Measurements from ENCODE around the gene HOXC4. TPM values are rescaled to one million over a fixed set of nuclear protein-coding genes. Genes with fewer than 3 reads are reported as not detected.

HOXC4 gene
- total and polyA plus RNA-seq, 2 of the 4 experiments (the other 2 are of a cell fraction), result under 0.01 to 0.26 TPM

- Histone ChIP-seq H2AK9ac (replicated peaks; ENCODE audit: low read depth, low read length, poor library complexity) (no peak overlapping the region), H3K27me3 (ENCODE audit: control insufficient read depth, insufficient read depth, low read length) (peaks cover 84% of the 10 kb centered on the region), H3K4me3 (ENCODE audit: insufficient read depth, low read depth, low read length) (no peak overlapping the region), H3K4me2 (ENCODE audit: low read depth, low read length) (no peak overlapping the region), H2BK120ac (ENCODE audit: low read depth, low read length) (no peak overlapping the region), H2AFZ (replicated peaks; ENCODE audit: low read length, poor library complexity) (no peak overlapping the region), H2BK20ac (ENCODE audit: low read depth, low read length) (no peak overlapping the region), H2BK5ac (ENCODE audit: low read depth, low read length, poor library complexity, severe bottlenecking) (no peak overlapping the region), H3K56ac (ENCODE audit: extremely low read depth, insufficient read depth, low read length) (no peak overlapping the region), H2AK5ac (ENCODE audit: low read depth, low read length) (no peak overlapping the region), H3K4me1 (ENCODE audit: control insufficient read depth, insufficient read depth, low read length) (no peaks in the 10 kb centered on the region), H3K36me3 (ENCODE audit: control insufficient read depth, insufficient read depth, low read length) (no peaks in the 10 kb centered on the region), H4K8ac (ENCODE audit: low read depth in 2 of 2, low read length in 2 of 2) (no peak overlapping the region), H4K91ac (ENCODE audit: insufficient read depth, low read depth, low read length) (no peak overlapping the region), H3K23ac (ENCODE audit: low read depth, low read length) (no peak overlapping the region), H3K9me3 (ENCODE audit: control insufficient read depth, insufficient read depth, low read length) (peaks cover 11% of the 10 kb centered on the region), H3K79me1 (ENCODE audit: low read depth in 1 of 2, low read length in 2 of 2) (no peaks in the 10 kb centered on the region), H4K20me1 (ENCODE audit: insufficient read depth, low read length) (no peaks in the 10 kb centered on the region), H3K14ac (replicated peaks; ENCODE audit: low read depth, low read length) (no peak overlapping the region), H3K18ac (ENCODE audit: low read depth, low read length) (no peak overlapping the region), H2BK15ac (ENCODE audit: low read depth, low read length) (no peak overlapping the region), H3K27ac (ENCODE audit: insufficient read depth, low read length) (no peak overlapping the region), H3K9ac (ENCODE audit: low read depth, low read length) (no peak overlapping the region), H4K5ac (ENCODE audit: low read depth, low read length) (no peak overlapping the region), H3K4ac (ENCODE audit: low read depth, low read length) (no peak overlapping the region), H3K9me1 (ENCODE audit: insufficient read depth, low read length) (no peaks in the 10 kb centered on the region)
- ATAC-seq (ENCODE audit: low read depth), result no peak
- intact Hi-C loops (cut with micrococcal nuclease) (no loop called here), dilution Hi-C loops (cut with HindIII; ENCODE audit: low sequenced_read_pairs, unreplicated experiment) (no loop called here), in situ Hi-C loops (cut with MboI; ENCODE audit: low sequenced_read_pairs) (no loop called here)
- BruUV-seq (replicated peaks), result no TSS peak
- ChIA-PET CTCF (no interaction called here), POLR2A (ENCODE audit: unreplicated experiment) (no interaction called here)
- DNase-seq, result no peak
- 89% methylated on average over 6 of the region's 53 CpGs; no CpG with 5 or more reads in 1 of the 2 experiments for WGBS, 2 experiments (ENCODE audit: extremely low coverage in 2 of 2, insufficient read length in 1 of 2)
- TF ChIP-seq MAZ (IDR thresholded peaks at IDR 0.05; ENCODE audit: borderline replicate concordance, low read depth, low read length), result no peak
- no peak for TF ChIP-seq ELK1 (IDR thresholded peaks at IDR 0.05; ENCODE audit: borderline replicate concordance, low read depth, low read length)
- no peak for TF ChIP-seq CTCF (conservative IDR thresholded peaks at IDR 0.05; ENCODE audit: low read depth, low read length)
- no peak for TF ChIP-seq NFE2L2 (IDR thresholded peaks at IDR 0.05; ENCODE audit: low read depth, low read length)
- TF ChIP-seq MXI1 (IDR thresholded peaks at IDR 0.05; ENCODE audit: borderline replicate concordance, low read depth, low read length), result no peak
- TF ChIP-seq BHLHE40 (IDR thresholded peaks at IDR 0.05; ENCODE audit: low read depth, low read length), result no peak
- no peak for TF ChIP-seq RAD21 (IDR thresholded peaks at IDR 0.05; ENCODE audit: low read length)
- TF ChIP-seq USF2 (IDR thresholded peaks at IDR 0.05; ENCODE audit: low read depth, low read length), result no peak
- no peak for TF ChIP-seq MAFK (IDR thresholded peaks at IDR 0.05; ENCODE audit: low read depth, low read length)
- TF ChIP-seq RCOR1 (IDR thresholded peaks at IDR 0.05; ENCODE audit: insufficient replicate concordance, low read length), result no peak
- no peak for TF ChIP-seq FOS (IDR thresholded peaks at IDR 0.05; ENCODE audit: low read depth, low read length)
- TF ChIP-seq POLR2A (IDR thresholded peaks at IDR 0.05; ENCODE audit: low read depth, low read length), result no peak
- no peak for TF ChIP-seq CHD1 (IDR thresholded peaks at IDR 0.05; ENCODE audit: low read depth, low read length)
- TF ChIP-seq RFX5 (IDR thresholded peaks at IDR 0.05; ENCODE audit: low read depth, low read length), result no peak
- TF ChIP-seq SMC3 (IDR thresholded peaks at IDR 0.05; ENCODE audit: low read depth, low read length), result no peak
Observed at GRCh38 chr12:54029529-54030441, 23.9 kb upstream of the HOXC4 start.
